Hematopoietic multipotent progenitor cell treated with erythropoietin and hydrocortisone succinate and interleukin-3 and kit ligand, for 4 days (in vitro differentiated cells): ENCODE data around the gene TES.
"Not testable (repeated sequence)": the region's sequence is repeated elsewhere in the genome, so short reads cannot be mapped to it uniquely, and the experiment has no call there.

ENCODE experiments used
- DNase-seq: peaks from one replicate; pipeline ENCODE4 v3.0.0-alpha.2; 2015

TES gene

GRCh38 chr7:116295903-116296302, 85.6 kb downstream of the TES start:
- DNase-seq = not testable (repeated sequence)

GRCh38 chr7:116298055-116298454, 87.7 kb downstream of the TES start:
- no peak for DNase-seq

GRCh38 chr7:116298576-116298975, 88.2 kb downstream of the TES start:
- no peak for DNase-seq

- no peak for DNase-seq
Observed at GRCh38 chr7:116305485-116306408, 95.4 kb downstream of the TES start.

DNA sequence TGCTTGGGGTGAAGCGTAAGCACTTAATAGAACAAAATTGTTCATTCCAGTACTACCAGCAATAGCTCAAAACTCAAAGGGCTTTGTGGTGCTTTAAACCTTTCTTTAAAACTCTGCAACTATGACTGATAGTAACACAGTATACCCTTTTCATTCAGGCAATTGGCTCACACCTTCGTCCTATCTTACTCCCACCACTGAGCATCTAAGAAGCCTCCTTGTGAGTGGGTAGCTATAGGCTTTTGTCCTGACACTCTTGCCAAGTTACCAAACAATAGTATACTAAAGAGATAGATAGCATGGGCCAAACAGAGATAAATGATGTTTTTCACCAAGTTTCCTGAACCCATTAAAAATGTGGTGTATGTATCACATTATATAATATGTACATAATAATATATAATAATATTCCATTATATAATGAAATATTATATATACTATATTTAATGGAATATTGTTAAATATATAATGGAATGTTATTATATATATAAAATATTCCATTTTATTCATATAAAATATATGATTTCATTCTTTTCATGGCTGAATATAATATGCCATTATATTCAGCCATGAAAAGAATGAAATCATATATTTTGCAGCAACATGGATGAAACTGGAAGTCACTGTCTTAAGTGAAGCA, 96.2 kb downstream of the TES start:
- no peak for DNase-seq

DNA sequence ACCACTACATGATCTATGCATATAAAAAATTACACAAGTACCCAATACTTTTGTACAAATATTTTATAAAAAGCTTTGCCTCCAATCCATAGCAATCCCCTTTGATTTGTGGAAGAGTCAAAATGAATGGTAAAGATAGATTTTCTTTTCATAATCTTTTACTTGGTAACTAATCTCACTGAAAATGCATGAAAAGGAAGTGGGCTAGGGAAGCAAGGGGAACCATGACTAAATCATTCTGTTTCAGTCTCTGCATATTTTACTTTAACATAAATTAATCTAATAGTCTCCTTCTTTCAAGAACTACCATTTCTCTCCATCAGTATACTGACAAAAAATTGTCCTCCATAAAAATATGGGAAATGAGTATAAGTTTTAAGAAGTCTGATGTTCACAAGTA, 96.9 kb downstream of the TES start:
- DNase-seq = no peak
